Measurements from ENCODE around the gene PEX16.
"Not testable (repeated sequence)": the region's sequence is repeated elsewhere in the genome, so short reads cannot be mapped to it uniquely, and the experiment has no call there.

PEX16 gene

GRCh38 chr11:45918331-45918941, 759 bp upstream of the PEX16 start:
- DNase-seq (ENCODE audit: low read depth, low spot score), result peak; percentile 87

GRCh38 chr11:45917286-45917622, 423 bp downstream of the PEX16 start:
- no peak for DNase-seq (ENCODE audit: low read depth, low spot score)

DNA sequence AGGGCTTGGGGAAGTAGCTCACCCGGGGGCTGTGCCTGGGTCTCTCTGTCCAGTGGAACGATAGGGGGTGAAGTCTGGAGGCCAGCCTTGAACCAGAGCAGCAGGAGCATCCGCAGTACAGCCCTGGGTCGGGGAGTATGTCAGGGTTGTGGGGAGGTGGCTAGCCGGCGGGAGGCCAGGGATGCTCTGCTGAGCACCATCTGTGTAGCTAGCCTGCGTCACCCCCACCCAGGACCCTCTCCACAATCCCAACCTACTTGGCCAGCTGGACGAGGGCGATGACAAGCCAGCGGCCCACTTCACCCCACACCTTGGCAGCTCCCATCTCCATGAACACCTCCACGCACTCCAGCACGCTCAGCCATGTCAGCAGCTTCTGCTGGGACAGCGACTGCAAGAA, 2.2 kb downstream of the PEX16 start:
- no peak for DNase-seq (ENCODE audit: low read depth, low spot score)

DNA sequence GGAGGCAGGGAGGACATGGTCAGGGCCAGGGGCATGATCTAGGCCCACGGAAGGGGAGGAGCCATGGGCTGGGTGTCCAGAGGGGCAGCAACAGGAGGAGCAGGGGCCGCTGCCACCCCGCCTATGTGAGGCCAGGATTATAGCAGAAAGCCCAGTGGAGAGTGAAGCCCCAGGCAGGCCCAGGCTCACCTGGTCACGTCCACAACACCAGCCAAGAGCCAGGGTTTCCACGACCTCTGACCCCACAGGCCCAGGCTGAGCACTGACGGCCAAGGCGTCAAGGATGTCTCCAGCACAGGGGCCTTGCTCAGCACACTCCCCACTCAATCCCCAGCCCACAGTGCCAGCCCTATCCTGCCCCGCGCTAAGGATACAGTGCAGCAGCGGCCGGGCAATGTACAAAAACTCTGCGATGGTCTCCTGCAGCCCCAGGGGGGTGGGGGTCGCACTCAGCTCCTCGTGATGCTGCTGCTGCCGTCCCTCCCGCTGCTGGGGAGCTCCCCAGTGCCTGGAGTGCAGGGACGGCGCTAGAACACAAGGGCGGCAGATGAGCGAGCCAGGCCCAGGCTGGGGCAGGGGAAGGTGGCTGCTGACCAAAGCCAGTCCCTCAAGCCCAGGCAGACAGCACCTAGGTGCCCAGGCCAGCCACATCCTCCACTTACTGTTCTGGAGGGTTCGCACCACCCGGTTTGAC, 3.6 kb downstream of the PEX16 start:
- DNase-seq (ENCODE audit: low read depth, low spot score), result no peak

DNA sequence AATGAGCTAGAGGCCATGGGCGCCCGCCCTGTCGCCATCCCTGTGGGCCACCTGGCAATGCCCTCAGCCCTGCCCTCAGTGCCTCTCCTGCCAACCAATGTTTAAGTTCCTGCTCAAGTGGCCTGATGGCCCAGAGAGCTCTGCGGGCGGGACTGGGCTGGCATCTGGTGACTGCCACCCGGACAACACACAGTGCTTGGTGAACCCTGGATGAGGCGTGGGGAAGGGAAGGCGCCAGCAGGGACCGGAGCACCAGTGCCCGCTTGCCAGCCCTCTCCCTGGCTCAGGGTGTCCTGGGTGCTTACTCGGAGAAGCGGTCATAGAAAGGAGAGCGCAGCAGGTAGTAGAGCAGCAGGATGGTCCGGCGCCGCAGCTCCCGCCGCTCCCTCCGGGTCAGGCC, 4.2 kb downstream of the PEX16 start:
- no peak for DNase-seq (ENCODE audit: low read depth, low spot score)

DNA sequence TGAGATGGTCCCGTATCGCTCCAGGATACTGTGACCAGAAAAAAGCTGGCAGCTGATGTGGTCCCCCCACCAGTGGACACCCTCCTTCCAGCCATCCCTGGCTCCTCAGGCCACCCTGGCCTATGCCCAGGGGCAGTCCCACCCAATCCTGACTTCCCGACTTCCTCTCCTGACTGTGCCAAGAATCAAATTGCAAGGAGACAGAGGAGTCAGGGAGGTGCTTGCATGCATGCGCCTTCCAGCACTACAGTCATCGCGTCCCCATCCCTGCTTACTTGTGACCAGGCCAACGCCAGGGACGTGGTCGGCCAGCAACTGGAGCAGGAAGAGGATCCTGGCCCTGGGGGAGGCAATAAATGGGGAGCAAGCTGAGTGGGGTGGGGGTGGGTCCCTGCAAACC, 7.1 kb downstream of the PEX16 start:
- no peak for DNase-seq (ENCODE audit: low read depth, low spot score)

DNA sequence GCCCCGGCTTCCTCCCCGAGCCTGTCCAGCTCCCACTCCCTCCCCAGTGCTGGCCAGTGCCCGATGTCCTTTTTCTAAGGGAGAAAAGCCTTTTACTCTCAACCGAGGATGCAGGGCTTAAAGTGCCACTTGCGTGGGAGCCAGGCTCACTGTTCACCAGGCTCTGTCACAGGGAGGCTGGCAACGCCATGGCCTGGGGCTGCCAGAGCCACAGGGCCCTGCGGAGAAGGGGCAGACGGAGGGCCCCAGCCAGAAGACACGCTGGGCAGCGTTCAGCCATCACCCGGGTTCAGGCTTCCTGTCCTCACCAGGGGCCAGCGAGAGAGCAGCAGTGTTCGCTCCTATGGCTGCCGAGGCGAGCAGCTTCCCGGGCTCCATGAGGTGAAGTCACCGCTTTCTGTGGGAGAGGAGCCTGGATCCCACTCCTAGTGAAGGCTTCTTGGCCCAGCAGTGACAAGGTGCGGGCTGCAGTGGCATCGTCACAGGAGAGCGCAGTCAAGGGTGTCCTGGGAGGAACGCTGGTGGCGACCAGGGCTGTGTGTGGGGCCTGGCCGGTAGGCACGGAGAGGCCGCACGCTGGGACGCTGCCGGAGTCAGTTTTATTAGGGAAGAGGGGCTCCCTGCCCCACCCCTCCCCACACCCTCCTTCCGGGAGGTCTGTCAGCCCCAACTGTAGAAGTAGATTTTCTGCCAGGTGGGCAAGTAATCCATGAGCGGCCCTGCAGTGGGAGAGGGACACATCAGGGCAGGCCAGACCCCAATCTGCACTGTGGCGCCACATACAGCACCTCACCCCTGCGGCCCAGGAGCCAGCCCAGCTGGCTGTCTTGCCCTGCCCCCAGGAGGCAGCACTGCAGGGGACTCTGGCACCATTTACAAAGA, 7.8 kb downstream of the PEX16 start:
- DNase-seq (ENCODE audit: low read depth, low spot score), result no peak

GRCh38 chr11:45907911-45908370, 9.7 kb downstream of the PEX16 start:
- DNase-seq (ENCODE audit: low read depth, low spot score), result no peak

GRCh38 chr11:45906965-45907611, 10.6 kb downstream of the PEX16 start, which contains the start of gene FREY1:
FREY1 (minus strand) TSS chr11:45907271; CDS start chr11:45907245, 26 bp downstream.
- DNase-seq (ENCODE audit: low read depth, low spot score), result no peak

DNA sequence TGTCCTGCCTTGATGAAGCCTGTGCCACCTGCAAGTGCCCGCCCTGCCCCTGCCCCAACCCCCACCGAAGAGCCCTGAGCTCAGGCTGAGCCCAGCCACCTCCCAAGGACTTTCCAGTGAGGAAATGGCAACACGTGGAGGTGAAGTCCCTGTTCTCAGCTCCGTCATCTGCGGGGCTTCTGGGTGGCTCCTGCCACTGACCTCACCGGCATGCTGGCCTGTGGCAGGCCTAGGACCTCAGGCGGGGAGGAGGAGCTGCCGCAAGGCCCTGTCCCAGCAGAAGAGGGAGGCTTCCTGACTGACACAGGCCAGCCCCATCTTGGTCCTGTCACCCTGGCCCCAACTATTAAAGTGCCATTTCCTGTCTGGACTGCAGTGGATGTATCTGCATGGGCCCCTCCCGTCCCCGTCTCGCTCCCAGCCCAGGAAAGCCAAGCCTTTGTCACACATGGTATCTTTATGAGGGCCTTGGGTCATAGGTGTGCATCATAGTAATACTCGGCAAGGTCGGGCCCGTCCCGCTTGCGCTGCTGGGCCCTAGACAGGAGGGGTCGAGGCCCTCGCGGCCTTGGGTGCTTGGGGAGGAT, 11.5 kb downstream of the PEX16 start:
- DNase-seq (ENCODE audit: low read depth, low spot score), result no peak

GRCh38 chr11:45905576-45905975, 12.1 kb downstream of the PEX16 start:
- not testable (repeated sequence) for DNase-seq (ENCODE audit: low read depth, low spot score)

DNA sequence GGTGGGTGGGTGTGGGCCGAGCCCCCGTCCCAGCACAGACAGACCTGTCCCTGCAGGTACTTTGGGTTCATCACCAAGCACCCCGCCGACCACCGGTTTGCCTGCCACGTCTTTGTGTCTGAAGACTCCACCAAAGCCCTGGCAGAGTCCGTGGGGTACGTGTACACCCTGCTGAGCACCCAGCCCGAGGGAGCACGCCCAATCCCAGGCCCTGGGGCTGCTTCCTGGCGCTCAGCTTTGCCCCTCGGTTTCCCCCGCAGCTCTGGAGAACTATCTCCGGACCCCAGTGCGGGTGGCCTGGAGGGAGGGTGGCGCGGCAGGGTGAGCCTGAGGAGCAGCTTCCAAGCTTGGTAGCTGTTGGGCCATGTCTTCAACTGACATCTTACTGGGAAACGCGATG, 12.6 kb downstream of the PEX16 start:
- no peak for DNase-seq (ENCODE audit: low read depth, low spot score)

DNA sequence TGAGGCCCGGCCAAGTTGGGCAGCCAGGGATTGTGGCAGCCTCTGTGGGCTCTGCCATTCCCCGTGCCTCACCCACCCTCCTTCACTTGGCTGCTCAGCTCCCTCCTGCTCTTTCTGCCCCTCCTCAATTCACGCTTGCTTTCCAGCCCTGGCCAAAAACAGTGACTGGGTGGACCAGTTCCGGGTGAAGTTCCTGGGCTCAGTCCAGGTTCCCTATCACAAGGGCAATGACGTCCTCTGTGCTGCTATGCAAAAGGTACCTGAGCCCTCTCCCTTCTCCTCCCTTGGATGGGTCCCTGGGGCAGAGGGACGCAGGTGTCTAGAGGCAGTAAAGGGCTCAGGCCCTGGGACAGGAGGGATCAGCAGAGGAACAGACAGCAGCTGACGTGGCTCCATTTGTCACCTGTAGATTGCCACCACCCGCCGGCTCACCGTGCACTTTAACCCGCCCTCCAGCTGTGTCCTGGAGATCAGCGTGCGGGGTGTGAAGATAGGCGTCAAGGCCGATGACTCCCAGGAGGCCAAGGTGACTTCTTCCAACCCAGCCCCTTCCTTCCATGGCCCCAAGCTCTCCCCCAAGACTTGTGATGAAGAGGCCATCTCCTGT, 13.3 kb downstream of the PEX16 start:
- no peak for DNase-seq (ENCODE audit: low read depth, low spot score)

GRCh38 chr11:45902452-45903380, 15.0 kb downstream of the PEX16 start:
- no peak for DNase-seq (ENCODE audit: low read depth, low spot score)

DNA sequence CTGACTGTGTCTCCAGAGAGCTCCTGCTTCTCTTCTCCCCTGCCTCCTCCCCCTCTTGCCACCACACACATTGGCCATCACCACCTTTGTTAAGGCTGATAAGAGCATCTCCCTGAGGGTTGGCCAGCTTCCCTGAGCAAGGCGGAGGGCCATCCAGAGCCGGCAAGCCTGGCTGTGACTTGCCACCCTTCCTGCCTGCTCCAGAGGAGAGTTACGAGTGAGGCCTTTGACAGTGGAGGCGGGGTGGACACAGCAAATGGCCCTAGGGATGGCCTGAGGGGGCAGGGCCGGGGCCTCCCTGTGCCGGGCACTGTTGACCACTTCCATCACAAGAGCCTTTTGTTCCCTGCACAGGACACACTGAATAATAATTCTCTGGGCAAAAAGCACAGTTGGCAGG, 16.1 kb downstream of the PEX16 start:
- no peak for DNase-seq (ENCODE audit: low read depth, low spot score)

DNA sequence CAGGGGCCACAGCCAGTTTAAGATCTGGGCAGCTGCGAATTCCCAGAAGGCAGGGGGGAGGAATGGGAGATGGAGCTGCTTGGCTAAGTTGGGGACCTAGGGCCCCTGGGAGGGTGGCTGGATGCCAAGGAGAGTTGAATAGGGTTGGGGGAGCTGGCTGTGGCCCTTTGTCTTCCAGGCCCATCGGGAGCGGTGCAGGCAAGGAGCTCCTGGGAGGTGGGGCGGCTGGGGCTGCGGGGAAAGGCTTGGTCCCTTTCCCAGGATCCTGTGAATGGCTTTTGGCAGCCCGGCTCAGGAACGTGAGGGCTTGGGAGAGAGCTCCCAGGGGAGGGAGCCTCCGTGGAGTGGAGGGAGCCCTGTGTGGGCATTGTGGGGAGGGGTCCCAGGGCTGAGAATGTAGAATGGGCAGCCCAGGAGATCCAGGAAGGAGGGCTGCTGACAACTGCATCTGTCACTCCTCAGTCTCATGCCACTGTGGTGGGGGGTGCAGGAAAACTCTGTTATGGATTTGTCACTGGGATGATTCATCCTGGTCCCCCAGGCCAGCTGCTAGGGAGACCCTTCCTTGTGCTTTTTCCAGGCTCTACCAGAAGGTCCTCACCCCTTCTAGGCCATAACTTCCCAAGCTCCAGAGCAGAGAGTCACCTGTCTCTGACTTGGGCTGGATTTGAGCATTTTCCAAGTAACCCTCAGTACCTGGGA, 16.6 kb downstream of the PEX16 start:
- DNase-seq (ENCODE audit: low read depth, low spot score), result peak; percentile 57

DNA sequence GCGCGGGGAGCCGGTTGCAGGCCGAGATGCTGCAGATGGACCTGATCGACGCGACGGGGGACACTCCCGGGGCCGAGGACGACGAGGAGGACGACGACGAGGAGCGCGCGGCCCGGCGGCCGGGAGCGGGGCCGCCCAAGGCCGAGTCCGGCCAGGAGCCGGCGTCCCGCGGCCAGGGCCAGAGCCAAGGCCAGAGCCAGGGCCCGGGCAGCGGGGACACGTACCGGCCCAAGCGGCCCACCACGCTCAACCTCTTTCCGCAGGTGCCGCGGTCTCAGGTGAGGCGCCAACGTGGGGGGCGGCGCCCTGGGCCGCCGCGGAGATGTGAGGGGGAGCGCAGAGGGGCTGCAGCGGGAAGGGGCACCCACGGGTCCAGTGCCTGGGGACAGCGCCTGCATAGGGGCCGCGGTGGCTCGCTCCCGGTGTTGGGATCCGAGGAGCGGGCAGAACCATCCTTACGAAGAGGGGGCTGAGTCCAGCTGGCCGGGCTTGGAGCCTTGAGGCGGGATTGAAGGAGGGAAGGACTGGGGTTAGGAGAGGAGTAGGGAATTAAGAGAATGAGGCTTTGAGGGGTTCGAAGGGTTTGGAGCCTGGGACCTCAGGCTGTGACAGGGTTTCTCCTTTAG, 17.4 kb downstream of the PEX16 start:
- DNase-seq (ENCODE audit: low read depth, low spot score), result peak; percentile 37

DNA sequence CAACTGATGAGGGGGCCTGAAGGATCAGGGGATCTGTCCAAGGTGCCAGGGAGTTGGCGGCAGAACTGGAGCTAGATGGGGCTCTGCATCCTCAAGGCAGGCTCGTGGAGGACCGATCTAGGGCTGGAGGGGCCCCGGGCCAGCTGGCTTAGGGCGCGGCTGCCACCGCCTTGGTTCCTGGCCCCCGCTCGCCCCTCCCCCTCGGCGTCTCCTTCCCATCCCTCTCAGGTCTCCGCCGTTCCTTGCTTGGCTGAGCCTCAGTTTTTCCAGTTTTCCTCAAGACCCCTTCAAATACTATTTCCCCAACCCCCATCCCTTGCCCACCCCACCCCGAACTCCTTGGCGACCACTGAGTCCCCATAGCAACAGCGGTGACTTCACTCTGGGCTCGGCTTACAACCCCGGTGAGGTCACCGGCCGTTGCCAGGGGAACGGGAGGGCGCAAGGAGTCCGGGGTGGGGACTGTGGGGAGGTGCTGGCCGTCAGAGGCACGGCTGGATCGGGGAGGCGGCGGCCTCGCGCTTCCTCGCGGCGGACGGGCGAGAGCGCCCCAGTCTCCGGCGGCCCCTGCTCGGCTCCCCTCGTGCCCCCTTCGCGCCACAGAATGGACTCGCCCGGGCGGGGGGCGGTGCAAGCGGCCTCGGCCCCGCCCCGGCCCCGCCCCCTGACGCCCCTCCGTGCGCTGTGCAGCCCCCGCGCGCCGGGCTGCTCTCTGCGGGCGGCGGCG, 18.1 kb downstream of the PEX16 start:
- peak; percentile 95 for DNase-seq (ENCODE audit: low read depth, low spot score)
